ENCODE data around the gene C11orf65.

DNA sequence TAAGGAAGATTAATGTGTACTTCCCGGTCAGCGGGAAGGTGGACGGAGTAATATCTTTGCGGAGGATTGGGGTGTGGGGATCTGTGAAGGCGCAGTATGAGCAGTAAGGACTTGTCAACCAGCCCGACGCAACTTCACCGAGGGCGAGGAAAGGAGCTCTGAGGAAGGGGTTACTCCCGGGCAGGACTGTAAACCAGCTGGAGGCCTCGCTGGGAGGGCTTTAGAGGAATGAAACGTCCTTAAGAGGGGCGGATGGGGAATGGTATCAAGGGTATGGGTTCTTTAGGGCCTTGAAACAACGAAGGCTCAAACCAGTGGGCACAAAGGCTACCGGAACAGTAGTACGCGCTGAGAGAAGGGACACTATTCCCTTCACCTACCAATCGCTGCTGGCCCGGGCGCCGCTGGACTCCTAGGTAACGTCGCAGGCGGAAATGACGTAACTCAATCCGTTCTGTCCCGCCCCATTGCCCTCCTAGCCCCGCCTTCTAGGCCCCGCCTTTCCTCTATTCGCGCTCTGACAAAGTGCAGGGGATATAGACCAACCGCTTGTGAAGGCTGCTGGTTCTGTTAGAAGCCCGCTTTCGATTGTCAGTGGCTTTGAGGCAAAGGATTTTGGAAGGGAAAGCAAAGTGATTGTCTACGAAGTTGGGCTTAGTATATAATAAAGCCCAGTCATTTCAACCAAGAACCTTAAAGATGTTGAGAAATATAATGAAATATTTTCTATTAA lies at the start of gene C11orf65:
- TF ChIP-seq, protein P1, sequence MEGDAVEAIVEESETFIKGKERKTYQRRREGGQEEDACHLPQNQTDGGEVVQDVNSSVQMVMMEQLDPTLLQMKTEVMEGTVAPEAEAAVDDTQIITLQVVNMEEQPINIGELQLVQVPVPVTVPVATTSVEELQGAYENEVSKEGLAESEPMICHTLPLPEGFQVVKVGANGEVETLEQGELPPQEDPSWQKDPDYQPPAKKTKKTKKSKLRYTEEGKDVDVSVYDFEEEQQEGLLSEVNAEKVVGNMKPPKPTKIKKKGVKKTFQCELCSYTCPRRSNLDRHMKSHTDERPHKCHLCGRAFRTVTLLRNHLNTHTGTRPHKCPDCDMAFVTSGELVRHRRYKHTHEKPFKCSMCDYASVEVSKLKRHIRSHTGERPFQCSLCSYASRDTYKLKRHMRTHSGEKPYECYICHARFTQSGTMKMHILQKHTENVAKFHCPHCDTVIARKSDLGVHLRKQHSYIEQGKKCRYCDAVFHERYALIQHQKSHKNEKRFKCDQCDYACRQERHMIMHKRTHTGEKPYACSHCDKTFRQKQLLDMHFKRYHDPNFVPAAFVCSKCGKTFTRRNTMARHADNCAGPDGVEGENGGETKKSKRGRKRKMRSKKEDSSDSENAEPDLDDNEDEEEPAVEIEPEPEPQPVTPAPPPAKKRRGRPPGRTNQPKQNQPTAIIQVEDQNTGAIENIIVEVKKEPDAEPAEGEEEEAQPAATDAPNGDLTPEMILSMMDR (IDR thresholded peaks at IDR 0.05): no peak
- peak in 1 of 2 donors; percentile 79 for TF ChIP-seq POLR2A (IDR thresholded peaks at IDR 0.05)
